Colon (tissue), 2 donors: ENCODE results near the gene PARL.

ENCODE experiments used
- FAIRE-seq: peaks from 2 replicates; lab custom pipeline; 2012; peaks lifted over from hg19 to GRCh38; lab: Jason Lieb, UNC
- donor health status: control.
- donor health status: control.

The PARL gene

DNA sequence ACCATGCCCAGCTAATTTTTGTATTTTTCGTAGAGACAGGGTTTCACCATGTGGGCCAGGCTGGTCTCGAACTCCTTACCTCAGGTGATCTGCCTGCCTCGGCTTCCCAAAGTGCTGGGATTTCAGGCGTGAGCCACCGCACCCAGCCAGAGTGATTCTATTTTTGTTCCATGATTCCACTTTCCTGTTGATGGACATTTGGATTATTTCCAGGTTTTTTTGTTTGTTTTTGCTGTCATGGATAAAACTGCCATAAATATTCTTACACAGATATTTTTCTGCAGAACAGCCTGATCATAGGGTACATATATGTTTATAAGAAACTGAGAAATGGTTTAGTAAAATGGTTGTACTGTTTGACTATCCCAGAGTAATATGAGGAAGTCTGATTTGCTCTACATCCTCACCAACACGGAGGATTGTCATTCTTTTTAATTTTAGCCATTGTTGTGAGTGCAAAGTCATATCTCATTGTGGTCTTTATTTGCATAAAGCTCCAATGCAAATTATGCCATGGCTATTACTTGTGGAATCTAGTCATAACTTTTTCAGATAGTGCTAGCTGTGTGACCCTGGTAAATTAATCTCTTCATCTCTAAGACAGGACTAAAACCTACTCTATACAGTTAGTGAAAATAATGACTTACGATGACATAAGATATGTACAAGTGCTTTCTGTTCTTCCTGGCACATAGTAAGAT is 102.0 kb downstream of the PARL start:
- FAIRE-seq, result no peak

DNA sequence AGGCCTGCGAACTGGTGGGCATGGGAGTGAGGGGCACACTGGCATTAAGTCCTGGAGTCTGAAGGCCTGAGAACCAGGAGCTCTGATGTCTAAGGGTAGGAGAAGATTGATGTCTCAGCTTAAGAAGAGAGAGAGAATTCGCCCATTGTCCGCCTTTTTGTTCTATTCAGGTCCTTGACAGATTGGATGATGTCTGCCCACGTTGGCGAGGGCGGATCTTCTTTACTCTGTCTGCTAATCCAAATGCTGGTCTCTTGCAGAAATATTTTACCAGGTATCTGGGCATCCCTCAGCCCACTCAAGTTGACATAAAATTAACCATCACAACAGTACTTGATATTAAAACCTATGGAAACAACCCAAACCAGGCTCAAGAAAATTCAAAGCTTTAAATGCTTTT is 103.4 kb downstream of the PARL start:
- no peak for FAIRE-seq

DNA sequence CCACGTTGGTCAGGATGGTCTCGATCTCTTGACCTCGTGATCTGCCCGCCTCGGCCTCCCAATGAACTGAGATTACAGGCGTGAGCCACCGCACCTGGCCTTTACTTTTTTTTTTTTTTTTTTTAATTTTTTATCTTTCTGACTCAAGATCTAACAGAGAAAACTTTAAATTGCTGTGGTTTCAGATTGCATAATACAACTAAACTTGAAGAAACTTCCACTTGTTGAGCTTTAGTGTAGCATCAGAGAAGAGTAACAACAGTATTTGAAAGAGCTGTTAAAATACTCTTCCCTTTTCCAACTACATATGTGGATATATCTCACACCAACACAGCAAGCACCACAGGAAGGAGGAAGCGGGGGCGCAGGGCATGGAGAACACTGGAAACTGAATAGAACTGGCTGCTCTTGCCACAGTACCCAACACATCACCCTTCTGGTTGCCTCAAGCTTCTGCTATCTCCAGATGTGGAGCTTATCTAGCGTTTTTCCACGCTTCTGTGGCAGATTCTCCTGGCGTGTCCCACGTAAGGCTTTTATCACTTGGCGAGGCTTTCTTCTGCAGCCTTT is 104.7 kb downstream of the PARL start:
- FAIRE-seq, result no peak
